Measurements from ENCODE around the gene PRLHR. TPM values are rescaled to one million over a fixed set of nuclear protein-coding genes. Genes with fewer than 3 reads are reported as not detected.
"Not testable (repeated sequence)": the region's sequence is repeated elsewhere in the genome, so short reads cannot be mapped to it uniquely, and the experiment has no call there.

Gene PRLHR
- total RNA-seq, 1 donor from 2014 or later: not detected

DNA sequence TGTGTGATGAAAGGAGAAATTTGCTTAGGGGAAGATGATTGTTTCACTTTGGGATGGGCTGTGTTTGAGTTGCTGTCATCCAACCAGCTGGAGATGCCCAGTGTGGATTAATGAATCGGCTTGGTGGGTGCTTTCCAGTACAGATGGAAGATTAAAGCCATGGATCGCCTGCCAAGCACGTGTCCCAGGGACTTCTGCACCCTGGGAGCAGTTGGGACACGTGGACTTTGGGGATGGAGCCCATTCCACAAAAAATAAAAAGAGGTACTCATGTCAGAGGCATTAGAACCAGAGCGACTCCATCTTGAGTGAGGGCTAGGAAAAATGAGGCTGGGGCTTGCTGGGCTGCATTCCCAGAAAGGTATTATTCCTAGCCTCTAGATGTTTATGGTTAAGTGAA, 29.3 kb upstream of the PRLHR start:
- Mint-ChIP-seq H3K36me3 (ENCODE audit: low read depth) (no peaks in the 10 kb centered on the region), H3K9me3 (no peaks in the 10 kb centered on the region), H3K27me3 (peaks cover 29% of the 10 kb centered on the region), H3K4me1 (no peaks in the 10 kb centered on the region), H3K4me3 (no peak overlapping the region), H3K27ac (no peak overlapping the region)
- TF ChIP-seq CTCF (IDR thresholded peaks at IDR 0.05): no peak
- ATAC-seq (ENCODE audit: low read depth) (no peak), DNase-seq (no peak)
- intact Hi-C loops (cut with micrococcal nuclease): no loop called here
- ChIA-PET POLR2A (no interaction called here), CTCF (no interaction called here)

DNA sequence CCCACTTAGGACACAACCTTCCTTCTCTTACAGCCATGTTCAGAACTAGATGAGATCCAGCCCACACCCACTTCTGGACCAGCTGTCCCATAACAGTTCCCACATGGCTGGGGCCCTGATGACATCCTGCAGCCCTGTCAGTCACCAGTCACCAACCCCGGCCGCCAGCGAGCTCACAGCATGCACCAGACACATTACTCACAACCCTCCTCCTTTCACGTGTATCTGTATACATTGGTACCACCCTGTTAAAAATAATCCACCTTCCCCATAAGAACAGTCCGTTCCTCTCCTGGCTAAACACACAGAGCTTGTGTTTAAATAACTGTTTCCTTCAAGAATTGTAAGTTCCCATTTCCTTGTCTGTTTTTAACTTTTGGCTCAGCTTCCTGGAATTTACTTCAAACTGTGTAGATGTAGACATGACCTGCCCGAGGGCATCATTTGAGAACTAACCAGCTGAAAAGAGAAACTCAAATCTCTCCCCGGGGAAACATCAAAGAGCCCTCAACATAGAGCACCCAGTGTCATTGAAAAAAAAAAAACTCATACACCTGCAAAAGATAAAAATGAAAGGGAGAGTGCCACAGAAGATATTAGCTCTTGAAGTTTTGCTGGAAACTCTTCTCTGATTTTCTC, 26.0 kb upstream of the PRLHR start:
- POLR2A ChIA-PET: no interaction called here
- no peak for TF ChIP-seq CTCF (IDR thresholded peaks at IDR 0.05)
- no peak overlapping the region for H3K27ac Mint-ChIP-seq
- no peak for ATAC-seq (ENCODE audit: low read depth)
- no peak overlapping the region for H3K4me3 Mint-ChIP-seq
- H3K36me3 Mint-ChIP-seq (ENCODE audit: low read depth): no peaks in the 10 kb centered on the region
- intact Hi-C loops (cut with micrococcal nuclease): no loop called here
- H3K27me3 Mint-ChIP-seq: peaks cover 16% of the 10 kb centered on the region
- no peaks in the 10 kb centered on the region for H3K4me1 Mint-ChIP-seq
- CTCF ChIA-PET: no interaction called here
- no peak for DNase-seq
- peaks cover 2% of the 10 kb centered on the region for H3K9me3 Mint-ChIP-seq

DNA sequence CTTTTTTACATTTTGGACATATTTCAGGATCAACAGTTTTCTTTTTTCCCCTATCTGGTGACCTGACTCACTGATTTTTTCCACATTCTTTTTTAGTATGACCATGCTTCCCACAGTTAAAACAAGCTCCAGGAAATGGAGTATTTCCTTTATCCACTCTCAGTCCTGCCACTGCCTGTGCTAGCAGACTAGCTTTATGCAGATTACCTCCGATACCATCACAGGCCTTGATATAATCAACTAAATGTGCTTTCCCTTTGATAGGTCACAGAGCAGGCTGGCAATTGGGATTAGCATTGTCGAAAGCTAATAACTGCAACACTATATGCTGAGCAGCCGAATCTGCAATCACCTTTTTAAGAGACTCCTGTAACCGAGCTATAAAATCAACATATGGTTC, 18.4 kb upstream of the PRLHR start:
- H3K9me3 Mint-ChIP-seq; CTCF ChIA-PET; H3K27ac Mint-ChIP-seq; POLR2A ChIA-PET; H3K27me3 Mint-ChIP-seq; H3K4me1 Mint-ChIP-seq; intact Hi-C loops (cut with micrococcal nuclease); DNase-seq; H3K4me3 Mint-ChIP-seq; ATAC-seq (ENCODE audit: low read depth); H3K36me3 Mint-ChIP-seq (ENCODE audit: low read depth): not testable (repeated sequence)

GRCh38 chr10:118610577-118610976, 15.1 kb upstream of the PRLHR start:
- no peak for DNase-seq
- intact Hi-C loops (cut with micrococcal nuclease): no loop called here
- Mint-ChIP-seq H3K36me3 (ENCODE audit: low read depth) (no peaks in the 10 kb centered on the region), H3K27ac (no peak overlapping the region), H3K4me3 (no peak overlapping the region), H3K27me3 (peaks cover 6% of the 10 kb centered on the region), H3K9me3 (no peaks in the 10 kb centered on the region), H3K4me1 (no peaks in the 10 kb centered on the region)
- no peak for ATAC-seq (ENCODE audit: low read depth)
- no peak for TF ChIP-seq CTCF (IDR thresholded peaks at IDR 0.05)
- ChIA-PET POLR2A (no interaction called here), CTCF (no interaction called here)

DNA sequence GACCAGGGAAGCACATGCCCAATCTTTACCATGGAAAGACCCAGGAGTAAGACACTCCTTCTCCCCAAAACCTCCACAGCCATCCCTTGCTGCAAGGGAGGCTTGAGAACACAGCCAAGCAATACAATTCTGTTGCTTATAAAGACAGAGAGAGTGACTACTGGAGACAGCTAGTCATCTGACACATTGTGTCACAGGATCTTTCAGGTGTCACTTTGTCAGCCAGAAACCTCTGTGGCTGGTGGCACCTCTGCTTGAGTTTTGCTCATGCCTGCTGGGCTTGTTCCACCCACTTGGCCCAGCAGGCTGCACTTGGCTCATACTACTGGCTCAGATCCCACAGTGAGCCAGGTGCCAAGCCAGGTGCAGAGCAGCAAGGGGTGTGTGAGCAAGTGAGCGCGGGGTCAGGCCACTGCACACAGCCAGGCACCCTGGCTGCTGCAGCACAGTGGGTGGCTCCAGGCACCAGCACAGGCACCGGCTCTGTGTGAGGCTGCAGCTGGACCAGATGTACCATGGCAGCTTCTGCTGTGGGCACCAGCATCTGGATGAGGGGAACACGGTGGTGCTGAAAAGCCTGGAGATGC, 12.4 kb upstream of the PRLHR start:
- CTCF ChIA-PET: no interaction called here
- intact Hi-C loops (cut with micrococcal nuclease): no loop called here

More for the DNA sequence above, 12.4 kb upstream of the PRLHR start:
- H3K4me3 Mint-ChIP-seq: no peak overlapping the region
- no peak for TF ChIP-seq CTCF (IDR thresholded peaks at IDR 0.05)
- no peaks in the 10 kb centered on the region for H3K9me3 Mint-ChIP-seq
- ATAC-seq (ENCODE audit: low read depth) (no peak), DNase-seq (no peak)
- peaks cover 2% of the 10 kb centered on the region for H3K27me3 Mint-ChIP-seq
- no peaks in the 10 kb centered on the region for H3K4me1 Mint-ChIP-seq
- H3K27ac Mint-ChIP-seq: no peak overlapping the region
- POLR2A ChIA-PET: no interaction called here
- H3K36me3 Mint-ChIP-seq (ENCODE audit: low read depth): no peaks in the 10 kb centered on the region
